22Rv1 (cell line): ENCODE measurements around the gene NR1H2.

Experiments
- CTCF ChIP-seq: fragments of 450-650 bp; IDR thresholded peaks from 2 replicates; pipeline ENCODE4 v1.5.1; 2017; ENCODE audit warnings: mild to moderate bottlenecking
- ZFX ChIP-seq: fragments of 450-650 bp; IDR thresholded peaks from 2 replicates; pipeline ENCODE4 v1.6.1; 2017; ENCODE audit warnings: antibody characterized with exemption, borderline replicate concordance

GRCh38 chr19:50377051-50377461 lies 799 bp downstream of the NR1H2 start:
- TF ChIP-seq CTCF (no peak), ZFX (no peak)
